Ishikawa (cell line): ENCODE data around the gene SMAD3.

ENCODE experiments used
- CEBPB ChIP-seq: IDR thresholded peaks from 2 replicates; pipeline ENCODE4 v1.6.1; 2012
- CREB1 ChIP-seq: IDR thresholded peaks from 2 replicates; pipeline ENCODE4 v1.6.1; 2012; ENCODE audit warnings: low read depth
- EGR1 ChIP-seq: IDR thresholded peaks from 2 replicates; pipeline ENCODE4 v1.6.1; 2012
- EP300 ChIP-seq: IDR thresholded peaks from 2 replicates; pipeline ENCODE4 v1.6.1; 2012; ENCODE audit warnings: borderline replicate concordance
- FOXM1 ChIP-seq: IDR thresholded peaks from 2 replicates; pipeline ENCODE4 v1.6.1; 2012; ENCODE audit warnings: low read depth, borderline replicate concordance
- MAX ChIP-seq: IDR thresholded peaks from 2 replicates; pipeline ENCODE4 v1.6.1; 2012
- NFIC ChIP-seq: IDR thresholded peaks from 2 replicates; pipeline ENCODE4 v1.6.1; 2012
- RAD21 ChIP-seq: IDR thresholded peaks from 2 replicates; pipeline ENCODE4 v1.6.1; 2012; ENCODE audit warnings: low read depth
- REST ChIP-seq: IDR thresholded peaks from 2 replicates; pipeline ENCODE4 v1.6.1; 2012; ENCODE audit warnings: low read depth, mild to moderate bottlenecking
- TAF1 ChIP-seq: IDR thresholded peaks from 2 replicates; pipeline ENCODE4 v1.6.1; 2012; ENCODE audit warnings: low read depth, mild to moderate bottlenecking
- TCF12 ChIP-seq: IDR thresholded peaks from 2 replicates; pipeline ENCODE4 v1.6.1; 2012; ENCODE audit warnings: low read depth
- TEAD4 ChIP-seq: IDR thresholded peaks from 2 replicates; pipeline ENCODE4 v1.6.1; 2012
- USF1 ChIP-seq: IDR thresholded peaks from 2 replicates; pipeline ENCODE4 v1.6.1; 2012
- YY1 ChIP-seq: IDR thresholded peaks from 2 replicates; pipeline ENCODE4 v1.6.1; 2012; ENCODE audit warnings: low read depth
- ZBTB7A ChIP-seq: IDR thresholded peaks from 2 replicates; pipeline ENCODE4 v1.6.1; 2012; ENCODE audit warnings: low read depth

Gene SMAD3

GRCh38 chr15:67026610-67026967 lies 38.8 kb upstream of the SMAD3 start:
- TF ChIP-seq CEBPB (no peak), MAX (no peak), REST (no peak)

- TF ChIP-seq EP300: no peak
- peak; percentile 45; the same call in 1 of the 2 replicates for TF ChIP-seq USF1
Observed at GRCh38 chr15:67030036-67030762, 35.2 kb upstream of the SMAD3 start.

GRCh38 chr15:67031331-67031730 lies 34.1 kb upstream of the SMAD3 start:
- no peak for TF ChIP-seq TCF12
- no peak for TF ChIP-seq CEBPB
- no peak for TF ChIP-seq EP300
- TF ChIP-seq USF1: no peak
- TF ChIP-seq MAX: no peak
- no peak for TF ChIP-seq NFIC
- TF ChIP-seq TEAD4: no peak
- no peak for TF ChIP-seq FOXM1
- TF ChIP-seq EGR1: no peak
- TF ChIP-seq CREB1: no peak
- TF ChIP-seq YY1: no peak
- no peak for TF ChIP-seq REST
- TF ChIP-seq ZBTB7A: no peak
- no peak for TF ChIP-seq RAD21

GRCh38 chr15:67032608-67033007 lies 32.8 kb upstream of the SMAD3 start:
- TF ChIP-seq ZBTB7A (no peak), REST (no peak), EGR1 (no peak), YY1 (no peak), TCF12 (no peak), TAF1 (no peak), CEBPB (no peak), CREB1 (no peak), TEAD4 (no peak)

GRCh38 chr15:67033012-67033411 lies 32.4 kb upstream of the SMAD3 start:
- TF ChIP-seq NFIC: no peak
- TF ChIP-seq CEBPB: no peak
- TF ChIP-seq CREB1: no peak
- no peak for TF ChIP-seq ZBTB7A
- TF ChIP-seq REST: no peak
- no peak for TF ChIP-seq MAX
- no peak for TF ChIP-seq EGR1
- no peak for TF ChIP-seq FOXM1
- no peak for TF ChIP-seq USF1
- TF ChIP-seq EP300: no peak
